Stimulated activated naive CD8-positive, alpha-beta T cell treated with anti-CD3 and anti-CD28 coated beads, Interleukin-15, amount 100 ng/mL, for 72 hours (primary cell): ENCODE measurements around the gene MED16.
"Not testable (repeated sequence)": the region's sequence is repeated elsewhere in the genome, so short reads cannot be mapped to it uniquely, and the experiment has no call there.

Experiments used
- ATAC-seq: fragments of 150-1000 bp; cut with Tn5 transposase; 2 replicates; pipeline ENCODE4 v1.10.0; 2021; ENCODE audit warnings: mild to moderate bottlenecking, moderate library complexity
- DNase-seq, 2 donors: peaks; one replicate each; pipeline ENCODE4 v3.0.0; 2021 to 2022
- H3K27ac Mint-ChIP-seq, 2 donors: one replicate each; pipeline ENCODE4 v1.8.0; 2022; ENCODE audit warnings: mild to moderate bottlenecking in 2 of 2, mixed read lengths in 2 of 2, moderate library complexity in 2 of 2
- H3K27me3 Mint-ChIP-seq: one replicate; pipeline ENCODE4 v1.8.0; 2022; ENCODE audit warnings: mixed read lengths
- H3K4me1 Mint-ChIP-seq: one replicate; pipeline ENCODE4 v1.8.0; 2022; ENCODE audit warnings: mild to moderate bottlenecking, mixed read lengths
- H3K4me3 Mint-ChIP-seq, 2 donors: one replicate each; pipeline ENCODE4 v1.8.0; 2022; ENCODE audit warnings: mild to moderate bottlenecking in 2 of 2, mixed read lengths in 2 of 2, moderate library complexity in 1 of 2
- H3K9me3 Mint-ChIP-seq, 2 donors: one replicate each; pipeline ENCODE4 v1.8.0; 2022; ENCODE audit warnings: mixed read lengths in 2 of 2

The MED16 gene

DNA sequence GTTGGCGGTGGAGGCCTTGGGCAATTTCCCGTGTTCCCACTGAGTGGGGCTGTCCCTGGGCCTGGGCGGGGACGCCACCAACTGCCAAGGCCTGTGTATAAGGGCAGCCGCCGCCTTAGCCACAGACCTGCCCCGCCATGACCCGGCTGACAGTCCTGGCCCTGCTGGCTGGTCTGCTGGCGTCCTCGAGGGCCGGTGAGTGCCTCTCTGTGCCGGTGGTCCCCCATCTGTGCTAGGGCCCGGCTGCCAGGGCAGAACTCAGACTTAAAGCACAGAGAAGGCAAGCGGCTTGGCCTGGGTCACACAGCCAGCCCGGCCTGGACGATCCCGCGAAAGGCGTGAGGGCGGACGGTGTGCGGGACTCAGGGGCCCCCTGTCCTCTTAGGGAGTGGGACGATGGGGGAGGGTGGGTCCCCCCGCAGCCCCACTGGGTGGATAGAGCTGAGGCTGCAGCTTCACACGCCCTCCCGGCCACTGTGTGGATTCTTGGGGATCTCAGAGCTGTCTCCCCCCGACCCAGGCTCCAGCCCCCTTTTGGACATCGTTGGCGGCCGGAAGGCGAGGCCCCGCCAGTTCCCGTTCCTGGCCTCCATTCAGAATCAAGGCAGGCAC is 65.2 kb downstream of the MED16 start, which contains the start of gene AZU1:
Gene AZU1 (plus strand): TSS at position 128 of the 612 bp plus-strand sequence. CDS start 10 bp downstream, at position 138.
- no peak within 1 kb of the TSS for H3K4me3 Mint-ChIP-seq
- no peak for DNase-seq
- no peaks in the 10 kb centered on the region for H3K9me3 Mint-ChIP-seq
- peaks cover 51% of the 10 kb centered on the region for H3K27me3 Mint-ChIP-seq
- ATAC-seq = no peak
- no peaks in the 10 kb centered on the region for H3K4me1 Mint-ChIP-seq
- no peak within 1 kb of the TSS for H3K27ac Mint-ChIP-seq

DNA sequence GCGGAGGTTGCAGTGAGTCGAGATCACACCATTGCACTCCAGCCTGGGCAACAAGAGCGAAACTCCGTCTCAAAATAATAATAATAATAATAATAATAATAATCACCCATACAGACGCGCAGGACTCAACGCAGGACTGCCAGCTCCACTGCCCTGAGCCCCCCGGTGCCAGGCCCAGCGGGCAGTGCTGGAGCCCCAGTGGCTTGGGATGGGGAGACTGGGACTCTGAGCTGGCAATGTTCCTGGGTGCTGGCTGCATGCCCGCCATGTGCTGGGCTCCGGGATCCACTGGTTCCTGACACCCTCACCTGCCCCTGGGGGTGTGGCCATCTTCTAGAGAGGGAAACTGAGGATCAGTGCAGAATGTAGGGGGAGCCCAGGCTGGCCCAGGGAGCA is 65.7 kb downstream of the MED16 start:
- H3K27ac Mint-ChIP-seq = no peak overlapping the region
- no peak for ATAC-seq
- peaks cover 54% of the 10 kb centered on the region for H3K27me3 Mint-ChIP-seq
- no peaks in the 10 kb centered on the region for H3K9me3 Mint-ChIP-seq
- no peak for DNase-seq
- no peak overlapping the region for H3K4me3 Mint-ChIP-seq
- H3K4me1 Mint-ChIP-seq = no peaks in the 10 kb centered on the region

DNA sequence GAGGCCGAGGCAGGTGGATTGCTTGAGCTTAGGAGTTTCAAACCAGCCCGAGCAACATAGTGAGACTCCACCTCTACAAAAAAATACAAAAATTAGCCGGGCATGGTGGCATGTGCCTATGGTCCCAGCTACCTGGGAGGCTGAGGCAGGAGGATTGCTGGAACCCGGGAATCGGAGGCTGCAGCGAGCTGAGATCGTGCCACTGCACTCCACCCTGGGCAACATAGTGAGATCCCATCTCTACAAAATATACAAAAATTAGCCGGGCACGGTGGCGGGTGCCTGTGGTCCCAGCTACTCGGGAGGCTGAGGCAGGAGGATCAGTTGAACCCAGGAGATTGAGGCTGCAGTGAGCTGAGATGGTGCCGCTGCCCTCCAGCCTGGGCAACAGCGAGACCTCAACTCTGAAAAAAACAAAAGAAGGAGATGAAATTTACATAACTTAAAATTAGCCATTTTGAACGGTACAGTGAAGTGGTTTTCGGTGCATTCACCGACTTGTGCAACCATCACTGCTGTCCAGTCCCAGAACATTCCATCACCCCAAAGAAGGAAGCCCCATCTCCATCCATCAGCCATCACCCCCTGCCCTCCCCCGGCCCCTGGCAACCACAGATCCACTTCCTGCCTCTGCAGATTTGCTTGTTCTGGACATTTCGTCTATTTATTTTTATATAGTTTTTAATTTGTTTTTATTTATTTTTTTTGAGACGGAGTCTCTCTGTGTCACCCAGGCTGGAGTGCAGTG is 66.9 kb downstream of the MED16 start:
- Mint-ChIP-seq H3K4me3 (no peak overlapping the region), H3K27ac (no peak overlapping the region), H3K9me3 (no peaks in the 10 kb centered on the region), H3K4me1 (no peaks in the 10 kb centered on the region), H3K27me3 (peaks cover 56% of the 10 kb centered on the region)
- no peak for DNase-seq
- ATAC-seq = no peak

DNA sequence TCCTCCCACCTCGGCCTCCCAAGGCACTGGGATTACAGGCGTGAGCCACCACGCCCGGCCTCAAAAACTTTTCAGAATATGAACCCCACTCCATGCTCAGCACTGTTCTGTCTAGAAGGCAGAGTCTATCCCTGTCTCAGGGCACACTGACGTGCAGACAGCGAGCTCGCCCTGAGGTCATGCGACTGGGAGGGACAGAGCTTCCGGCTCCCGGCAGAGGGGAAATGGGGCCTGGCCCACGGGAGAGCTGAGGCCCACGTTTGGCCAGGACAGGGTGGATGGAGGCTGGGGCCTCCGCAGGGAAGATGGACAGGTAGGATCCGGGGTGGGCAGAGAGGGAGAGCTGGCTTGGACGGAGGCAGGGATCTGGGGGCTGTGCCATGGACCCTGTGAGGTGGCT is 68.1 kb downstream of the MED16 start:
- ATAC-seq (no peak), DNase-seq (no peak)
- H3K4me3 Mint-ChIP-seq = no peak overlapping the region
- no peaks in the 10 kb centered on the region for H3K4me1 Mint-ChIP-seq
- no peak overlapping the region for H3K27ac Mint-ChIP-seq
- peaks cover 50% of the 10 kb centered on the region for H3K27me3 Mint-ChIP-seq
- H3K9me3 Mint-ChIP-seq = no peaks in the 10 kb centered on the region

DNA sequence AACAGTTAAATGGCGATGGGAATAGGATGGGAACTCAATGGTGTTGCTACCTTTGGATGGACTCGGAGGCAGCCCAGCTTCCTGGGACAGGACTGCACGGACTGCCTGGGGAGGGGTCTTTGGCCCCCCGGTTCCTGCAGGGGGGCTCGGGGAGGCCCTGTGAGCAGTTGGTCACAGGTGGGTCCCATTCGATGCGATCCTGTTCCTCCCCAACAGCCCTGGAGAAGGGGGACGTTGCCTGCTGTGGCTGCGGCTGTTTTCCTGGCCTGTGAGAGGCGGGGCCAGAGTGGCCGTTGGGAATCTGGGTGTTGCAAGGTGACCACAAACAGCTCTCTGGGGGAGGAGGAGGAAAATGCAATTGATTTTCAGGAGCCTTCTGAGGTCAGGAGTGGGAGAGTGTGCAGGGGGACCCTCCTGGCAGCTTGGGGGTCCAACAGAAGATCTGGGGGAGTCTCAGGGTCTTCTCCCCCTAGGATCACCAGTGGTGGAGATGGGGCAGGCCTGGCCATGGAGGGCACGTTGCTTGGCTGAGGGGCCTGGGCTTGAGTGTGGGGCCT is 69.3 kb downstream of the MED16 start:
- Mint-ChIP-seq H3K4me3 (no peak overlapping the region), H3K27ac (no peak overlapping the region), H3K4me1 (no peaks in the 10 kb centered on the region), H3K27me3 (peaks cover 50% of the 10 kb centered on the region), H3K9me3 (no peaks in the 10 kb centered on the region)
- ATAC-seq = no peak
- no peak for DNase-seq

DNA sequence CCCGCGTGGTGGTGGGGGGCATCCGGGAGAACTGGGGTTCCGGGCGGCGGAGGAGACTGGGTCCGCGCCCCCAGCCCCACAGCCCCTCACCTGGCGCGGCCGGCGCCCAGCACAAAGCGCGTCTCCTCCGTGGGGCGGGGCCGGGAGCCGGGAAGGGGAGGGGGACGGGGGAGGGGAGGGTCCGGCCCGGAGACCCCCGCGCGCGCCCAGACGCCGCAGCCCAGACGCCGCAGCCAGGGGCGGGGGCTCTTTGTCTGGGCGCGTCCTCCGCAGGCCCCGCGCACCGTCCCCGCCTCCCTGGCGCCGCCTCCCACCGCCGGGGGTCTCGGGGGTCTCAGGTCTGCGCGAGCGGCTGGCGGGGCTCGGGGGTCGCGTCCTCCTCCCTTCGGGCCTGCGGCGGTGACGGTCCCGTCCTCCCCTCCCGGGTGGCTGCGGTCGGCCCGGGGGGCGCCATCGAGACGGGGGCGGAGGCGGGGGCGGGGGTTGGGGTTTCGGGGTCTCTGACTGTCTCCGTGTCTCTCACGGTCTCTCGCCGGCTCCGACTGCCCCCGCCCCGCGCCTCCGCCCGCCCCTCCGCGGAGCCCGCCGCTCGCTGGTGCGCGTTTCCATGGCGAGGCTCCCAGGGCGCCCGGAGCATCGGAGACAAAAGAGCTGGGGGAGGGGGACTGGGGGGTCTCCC is 71.0 kb downstream of the MED16 start, which contains the start of gene PLPPR3:
Gene PLPPR3 (minus strand): TSS at position 131 of the 679 bp plus-strand sequence. CDS start 396 bp downstream, outside the sequence.
- ATAC-seq = peak; percentile 28

DNA sequence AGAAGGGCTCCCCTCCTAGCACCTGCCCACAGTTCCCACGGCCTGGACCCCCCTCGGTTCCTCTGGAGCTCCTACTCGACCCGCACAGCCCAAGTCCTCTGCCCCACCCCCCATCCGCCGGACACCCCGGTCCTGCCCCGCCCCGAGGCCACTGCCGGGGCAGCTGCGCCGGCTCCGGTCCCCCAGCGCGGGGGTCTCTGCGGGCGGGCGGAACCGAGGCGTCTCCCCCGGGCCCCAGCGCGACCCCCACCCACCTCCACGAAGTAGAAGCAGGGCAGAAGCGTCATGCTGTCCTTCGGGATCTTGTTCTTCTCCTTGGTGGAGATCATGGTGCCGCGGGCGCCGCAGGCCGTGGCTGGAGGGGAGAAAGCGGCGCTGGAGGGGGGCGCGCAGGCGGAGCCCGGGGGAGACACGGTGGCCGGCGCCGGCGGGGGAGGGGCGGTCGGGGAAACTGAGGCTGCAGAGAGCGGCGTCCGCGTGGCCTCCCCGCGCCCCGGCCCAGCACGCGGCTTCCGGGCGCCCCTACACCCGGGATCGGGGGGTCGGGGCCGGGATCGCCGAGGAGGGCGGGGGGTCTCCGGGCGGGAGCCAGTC is 71.7 kb downstream of the MED16 start:
- H3K4me3 Mint-ChIP-seq = peak overlapping the region; percentile 53 to 67
- peaks cover 43% of the 10 kb centered on the region for H3K27me3 Mint-ChIP-seq
- ATAC-seq (peak; percentile 33), DNase-seq (no peak)
- no peak overlapping the region for H3K27ac Mint-ChIP-seq
- H3K4me1 Mint-ChIP-seq = no peaks in the 10 kb centered on the region
- peaks cover 7 to 8% of the 10 kb centered on the region in 2 donors for H3K9me3 Mint-ChIP-seq

More for the DNA sequence above, 71.0 kb downstream of the MED16 start, which contains the start of gene PLPPR3:
- DNase-seq = no peak
- H3K27ac Mint-ChIP-seq = no peak within 1 kb of the TSS
- H3K4me1 Mint-ChIP-seq = no peaks in the 10 kb centered on the region
- peak within 1 kb of the TSS; percentile 53 to 67 for H3K4me3 Mint-ChIP-seq
- H3K9me3 Mint-ChIP-seq = peaks cover under 1 to 1% of the 10 kb centered on the region in 2 donors
- H3K27me3 Mint-ChIP-seq = peaks cover 43% of the 10 kb centered on the region

DNA sequence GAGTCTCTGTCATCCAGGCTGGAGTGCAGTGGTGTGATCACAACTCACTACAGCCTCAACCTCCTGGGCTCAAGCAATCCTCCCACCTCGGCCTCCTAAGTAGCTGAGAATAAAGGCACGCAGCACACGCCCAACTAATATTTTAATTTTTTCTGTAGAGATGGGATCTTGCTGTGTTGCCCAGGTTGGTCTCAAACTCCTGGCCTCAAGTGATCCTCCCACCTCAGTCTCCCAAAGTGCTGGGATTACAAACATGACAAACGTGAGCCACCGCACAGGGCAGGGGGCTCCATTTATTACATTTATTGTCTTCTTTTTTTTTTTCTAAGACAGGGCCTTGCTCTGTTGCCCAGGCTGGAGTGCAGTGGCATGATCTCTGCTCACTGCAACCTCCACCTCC is 72.8 kb downstream of the MED16 start:
- not testable (repeated sequence) for ATAC-seq, H3K27ac Mint-ChIP-seq, DNase-seq, H3K4me3 Mint-ChIP-seq, H3K4me1 Mint-ChIP-seq
- Mint-ChIP-seq H3K9me3 (peaks cover 9 to 15% of the 10 kb centered on the region in 2 donors), H3K27me3 (peaks cover 34% of the 10 kb centered on the region)
